GM19238 (cell line): ENCODE data around the gene LRPAP1.
"Not testable (repeated sequence)": the region's sequence is repeated elsewhere in the genome, so short reads cannot be mapped to it uniquely, and the experiment has no call there.

Experiments
- DNase-seq: peaks from one replicate; pipeline ENCODE4 v3.0.0; 2011; ENCODE audit warnings: low spot score; ENCODE audit not compliant: insufficient read length

Gene LRPAP1

GRCh38 chr4:3519468-3520264 lies 12.6 kb downstream of the LRPAP1 start:
- DNase-seq = no peak

DNA sequence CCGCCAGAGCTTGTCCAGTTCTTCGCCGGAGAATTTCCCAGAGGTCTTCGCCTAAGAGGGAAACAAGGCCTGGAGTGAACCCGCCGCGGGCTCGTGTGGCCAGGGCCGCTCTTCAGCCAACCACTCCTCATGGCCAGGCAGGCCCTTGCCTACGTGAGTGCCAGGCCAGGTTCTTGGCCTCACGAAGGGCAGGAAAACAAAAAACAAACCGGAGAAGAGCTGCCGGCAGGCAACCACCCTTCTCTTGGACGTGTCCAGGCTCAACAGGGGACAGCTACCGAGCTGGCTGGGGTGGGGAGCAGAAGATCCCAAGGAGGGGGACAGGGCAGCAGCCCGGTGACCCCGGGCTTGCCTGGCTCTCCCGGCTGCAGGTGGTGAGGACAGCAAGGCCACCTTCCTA lies 13.3 kb downstream of the LRPAP1 start:
- no peak for DNase-seq

DNA sequence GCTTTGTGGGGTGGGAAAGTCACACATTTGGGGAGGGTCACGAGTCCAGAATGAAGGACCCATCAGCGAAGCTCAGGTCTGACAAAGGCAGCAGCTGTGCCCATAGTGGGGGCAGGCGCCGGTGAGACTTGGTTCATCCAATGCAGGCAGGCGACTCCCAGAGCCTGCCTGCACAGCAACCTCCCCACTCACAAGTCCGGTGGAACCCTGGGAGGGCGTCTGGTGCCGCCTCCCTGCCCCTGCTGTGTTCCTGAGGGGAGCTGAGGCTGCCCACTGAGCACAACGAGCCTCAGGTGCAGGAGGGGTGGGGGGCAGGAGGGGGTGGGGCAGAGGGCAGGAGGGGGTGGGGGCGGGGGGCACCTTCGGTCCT lies 13.7 kb downstream of the LRPAP1 start:
- no peak for DNase-seq

- no peak for DNase-seq
Measured at GRCh38 chr4:3517731-3518510, 14.3 kb downstream of the LRPAP1 start.

- no peak for DNase-seq
Measured at GRCh38 chr4:3516836-3517730, 15.1 kb downstream of the LRPAP1 start.

DNA sequence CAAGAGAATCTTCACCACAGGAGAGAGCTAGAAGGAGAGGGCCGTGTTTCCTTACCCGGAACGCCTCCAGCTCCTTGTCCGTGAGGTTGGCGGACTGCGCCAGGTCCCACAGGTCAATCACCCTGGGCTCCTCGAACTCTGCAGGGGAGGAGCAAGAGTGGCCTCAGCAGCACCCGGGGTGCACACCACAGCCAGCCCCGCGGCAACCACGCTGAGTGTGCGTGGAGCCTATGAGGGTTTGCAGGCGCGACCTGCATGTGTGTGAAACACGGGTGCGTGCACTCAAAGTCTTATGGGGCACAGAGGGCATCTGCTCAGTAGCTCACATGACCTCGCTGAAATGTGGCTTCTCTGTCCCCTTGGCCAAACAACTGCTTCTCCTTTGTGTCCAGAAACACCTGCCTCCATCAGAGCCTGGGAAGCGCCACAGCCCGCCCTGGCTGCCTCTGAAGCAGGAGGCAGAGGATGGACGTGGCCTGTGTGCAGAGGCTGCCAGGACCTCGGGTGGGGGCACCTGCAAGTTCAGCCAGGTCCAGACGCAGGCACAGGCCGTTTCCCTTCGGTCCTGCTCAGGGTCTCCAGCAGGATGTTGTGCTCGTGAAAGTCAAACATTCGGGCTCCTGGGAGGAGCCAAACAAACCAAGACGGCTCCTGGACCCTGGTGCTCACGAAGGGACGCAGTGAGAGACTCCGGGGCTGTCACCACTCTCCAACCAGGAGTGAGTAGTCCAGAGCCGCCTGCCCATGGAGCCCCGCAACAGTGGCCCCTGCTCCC lies 16.0 kb downstream of the LRPAP1 start:
- DNase-seq = no peak

DNA sequence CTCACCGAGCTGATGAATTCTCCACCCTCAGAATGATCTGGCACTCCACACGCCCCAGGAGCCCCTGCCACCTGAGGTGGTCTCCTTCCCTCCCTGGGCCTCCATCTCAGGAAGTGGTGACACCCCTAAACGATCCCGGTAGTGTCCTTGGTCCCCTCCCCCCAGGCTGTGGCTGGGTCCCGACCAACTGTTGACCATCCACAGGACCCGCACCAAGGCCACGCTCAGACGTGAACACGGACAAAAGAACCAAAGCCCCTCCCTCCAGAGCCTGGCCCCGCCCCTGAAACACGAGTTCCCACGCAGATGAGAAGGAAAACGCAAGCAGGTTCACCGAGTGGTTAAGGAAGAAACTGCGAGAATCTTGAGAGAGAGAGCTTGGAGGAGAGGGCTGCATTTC lies 16.6 kb downstream of the LRPAP1 start:
- no peak for DNase-seq

DNA sequence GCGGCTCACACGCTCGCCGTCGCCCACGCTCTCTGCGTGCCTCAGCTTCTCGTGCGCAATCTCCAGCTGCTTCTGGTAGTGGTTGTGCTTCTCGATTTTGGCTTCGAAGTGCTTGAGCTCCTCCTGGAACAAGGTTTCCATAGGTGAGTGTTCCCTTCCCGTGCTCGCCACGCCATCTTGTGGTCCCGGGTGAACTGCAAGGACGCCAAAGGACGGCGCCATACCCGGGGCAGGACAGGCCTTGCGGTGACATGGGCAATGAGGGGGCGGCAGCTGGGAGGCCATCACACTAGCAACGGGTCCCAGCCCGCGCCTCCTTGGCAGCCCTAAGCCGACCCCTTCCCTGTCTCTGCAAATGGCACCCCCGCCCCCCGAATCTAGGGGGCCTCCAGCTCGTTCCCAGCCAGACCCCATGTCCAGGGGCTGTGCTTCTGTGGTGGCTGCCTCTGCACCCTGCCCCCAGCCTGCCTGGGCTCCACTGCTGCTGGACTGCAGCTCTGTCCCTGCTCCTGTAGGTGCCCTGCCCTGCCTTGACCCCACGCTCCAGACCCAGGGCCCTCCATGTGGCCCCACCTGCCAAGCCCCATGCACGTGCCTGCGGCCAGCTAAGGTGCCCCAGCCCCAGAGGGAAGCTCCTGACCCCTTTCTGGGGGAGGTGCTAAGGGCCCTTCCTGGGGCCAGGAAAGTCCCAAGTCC lies 17.3 kb downstream of the LRPAP1 start:
- no peak for DNase-seq

- no peak for DNase-seq
Measured at GRCh38 chr4:3514221-3514780, 17.9 kb downstream of the LRPAP1 start.

- DNase-seq = no peak
Measured at GRCh38 chr4:3513807-3514206, 18.4 kb downstream of the LRPAP1 start.

- no peak for DNase-seq
Measured at GRCh38 chr4:3512719-3513118, 19.5 kb downstream of the LRPAP1 start.

DNA sequence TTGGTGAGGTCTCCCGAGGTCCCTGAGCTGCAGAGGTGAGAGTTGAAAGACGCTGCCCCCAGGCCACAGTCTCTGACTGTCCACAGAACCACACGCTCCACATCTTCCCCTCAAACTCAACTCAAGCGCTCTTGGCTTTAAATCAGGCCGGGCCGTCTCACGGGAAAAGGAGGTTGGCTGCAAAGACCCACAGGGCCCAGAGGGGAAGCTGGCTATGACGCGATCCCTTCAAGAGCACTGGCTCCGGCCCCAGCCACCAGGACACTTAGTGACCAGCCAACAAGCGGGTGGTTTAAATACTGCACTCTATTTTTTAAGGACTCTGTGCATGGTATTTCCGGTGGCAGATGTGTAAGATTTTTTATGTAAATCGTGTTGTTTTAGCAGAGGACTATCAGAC lies 19.9 kb downstream of the LRPAP1 start:
- DNase-seq = no peak

GRCh38 chr4:3511601-3512000 lies 20.6 kb downstream of the LRPAP1 start:
- not testable (repeated sequence) for DNase-seq

DNA sequence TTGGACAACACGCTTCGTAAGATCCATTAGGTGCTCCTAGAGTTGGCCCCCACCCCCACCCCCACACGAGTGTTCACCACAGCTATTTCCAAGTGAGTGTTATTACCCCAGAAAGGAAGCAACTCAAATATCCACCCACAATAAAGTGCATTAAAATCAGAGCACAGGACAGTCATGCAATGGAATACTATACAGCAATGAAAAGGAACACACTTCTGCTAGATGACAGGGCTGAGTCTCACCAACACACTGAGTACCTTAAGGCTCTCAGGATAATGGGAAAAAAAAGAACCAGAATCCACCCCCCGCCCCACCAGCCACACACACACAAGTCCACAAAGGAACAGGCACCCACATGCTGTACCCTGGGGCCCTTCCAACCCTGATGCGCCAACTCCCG lies 21.0 kb downstream of the LRPAP1 start:
- no peak for DNase-seq

GRCh38 chr4:3510481-3510880 lies 21.7 kb downstream of the LRPAP1 start:
- DNase-seq = no peak

DNA sequence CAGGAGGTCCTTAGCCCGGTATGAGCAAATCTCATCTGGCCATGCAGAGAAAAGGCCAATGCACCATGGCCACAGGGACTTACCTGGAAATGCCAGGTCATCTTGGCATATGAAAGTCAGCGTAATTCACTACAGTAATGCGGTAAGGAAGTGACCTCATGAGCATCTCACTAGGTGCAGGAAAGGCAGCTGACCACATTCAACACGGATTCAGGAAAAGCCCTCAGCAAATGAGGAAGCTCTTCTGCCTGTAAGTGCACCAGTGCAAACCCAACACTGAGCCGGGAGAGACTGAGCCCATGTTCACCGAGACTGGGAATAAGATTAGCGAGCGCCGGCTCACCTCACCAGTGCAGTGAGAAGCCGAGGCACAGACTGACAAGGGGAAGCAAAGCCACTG lies 23.7 kb downstream of the LRPAP1 start:
- DNase-seq = no peak

DNA sequence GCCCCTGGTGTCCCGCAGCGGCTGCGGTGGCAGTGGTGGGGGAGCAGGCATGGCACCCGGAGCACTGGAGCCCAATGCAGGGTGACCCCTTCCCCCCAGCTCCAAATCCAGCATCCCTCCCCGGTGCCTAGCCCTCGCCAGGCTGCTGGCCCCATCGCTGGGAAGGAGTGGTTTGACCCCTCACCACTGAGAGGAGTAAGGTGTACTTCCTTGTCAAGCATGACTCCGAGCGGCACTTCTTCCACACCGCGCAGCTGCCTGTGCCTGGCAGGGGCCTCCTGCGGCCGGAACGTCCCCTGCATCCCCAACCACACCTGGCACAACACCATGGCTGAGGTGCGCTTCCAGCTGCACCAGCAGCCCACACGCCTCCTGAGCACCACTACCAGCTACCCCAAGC lies 27.0 kb downstream of the LRPAP1 start:
- no peak for DNase-seq

DNA sequence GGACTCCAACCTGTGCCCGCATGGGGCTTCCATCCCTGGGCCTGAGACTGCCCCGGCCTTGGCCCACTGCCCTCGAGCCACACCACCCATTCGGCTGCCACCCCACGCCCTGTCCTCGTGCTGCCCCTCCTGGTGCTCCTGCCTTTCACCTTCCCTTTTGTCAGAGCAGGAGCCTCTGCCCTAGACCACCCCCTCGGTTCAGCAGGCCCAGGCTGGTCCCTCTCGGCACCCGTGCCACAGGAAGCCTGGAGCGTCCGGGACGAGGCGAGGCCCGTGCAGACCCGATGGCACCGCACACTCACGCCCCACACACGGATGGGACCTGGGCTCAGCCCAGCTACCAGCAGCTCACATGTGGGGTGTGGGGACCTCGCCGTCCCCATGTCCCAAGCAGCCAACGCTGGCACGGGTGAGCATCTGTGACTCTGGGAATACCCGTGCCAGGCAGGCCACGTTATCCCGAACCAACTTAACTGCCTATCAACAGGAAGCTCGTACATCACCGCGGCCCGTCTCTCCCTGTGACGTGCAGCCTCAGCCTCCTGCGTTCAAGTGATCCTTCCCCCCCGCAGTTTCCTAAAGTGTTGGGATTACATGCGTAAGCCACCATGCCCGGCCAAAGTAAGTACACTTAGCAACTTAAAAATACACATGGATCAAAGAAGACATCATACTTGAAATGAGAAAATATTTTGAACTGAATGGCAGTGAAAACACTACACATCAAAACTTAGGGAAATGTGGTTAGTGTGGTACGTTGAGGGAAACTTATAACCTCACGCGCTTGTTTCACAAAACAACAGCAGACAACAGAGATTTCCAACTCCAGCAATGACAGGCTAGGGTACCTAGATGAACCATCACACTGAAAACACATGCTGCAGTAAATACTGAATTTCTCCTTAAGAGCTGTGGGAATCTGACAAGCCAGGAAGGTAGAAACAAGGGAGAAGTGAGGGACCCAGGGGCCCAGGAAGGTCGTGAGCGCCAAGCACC lies 29.0 kb downstream of the LRPAP1 start:
- no peak for DNase-seq
